ENCODE measurements around the gene CPNE5.

- TF ChIP-seq POLR2AphosphoS5 (IDR thresholded peaks at IDR 0.05) (peak in 2 of 3 donors; percentile 39 to 51), CTCF (IDR thresholded peaks at IDR 0.05) (no peak), EP300 (IDR thresholded peaks at IDR 0.05; ENCODE audit: low read depth) (no peak)
Observed at GRCh38 chr6:36752886-36753506, 86.2 kb downstream of the CPNE5 start.

Data from transverse colon (tissue), 4 donors.